Lower lobe of right lung (tissue), 2 donors: ENCODE data around the gene ASCC2. TPM values are rescaled to one million over a fixed set of nuclear protein-coding genes. Genes with fewer than 3 reads are reported as not detected.

Source experiments
- ATAC-seq, 2 donors: fragments of 200-7000 bp; cut with Tn5 transposase; one replicate each; pipeline ENCODE4 v1.9.1; 2020 to 2022; ENCODE audit warnings: mild to moderate bottlenecking in 2 of 2, moderate library complexity in 2 of 2
- DNase-seq: peaks from one replicate; pipeline ENCODE4 v3.0.0-alpha.2; 2020
- H3K27ac ChIP-seq: fragments of 200-600 bp; one replicate; pipeline ENCODE4 v1.8.0; 2022
- H3K27me3 ChIP-seq: fragments of 200-600 bp; one replicate; pipeline ENCODE4 v1.8.0; 2022; ENCODE audit warnings: low read depth
- H3K36me3 ChIP-seq: fragments of 200-600 bp; one replicate; pipeline ENCODE4 v1.8.0; 2022; ENCODE audit warnings: mild to moderate bottlenecking
- H3K4me1 ChIP-seq: fragments of 200-600 bp; one replicate; pipeline ENCODE4 v1.8.0; 2022
- H3K4me3 ChIP-seq: fragments of 200-600 bp; one replicate; pipeline ENCODE4 v1.8.0; 2022; ENCODE audit warnings: mild to moderate bottlenecking
- H3K9me3 ChIP-seq: fragments of 200-600 bp; one replicate; pipeline ENCODE4 v1.8.0; 2022
- CTCF ChIP-seq: fragments of 200-600 bp; IDR thresholded peaks from one replicate; pipeline ENCODE4 v1.8.0; 2022; ENCODE audit warnings: antibody characterized with exemption, mild to moderate bottlenecking
- intact Hi-C: fragments of 100-400 bp; cut with DNase I; formaldehyde crosslinking; loops from one replicate; pipeline ENCODE4 v1.11.0; 2022
- total RNA-seq: library from RNA; stranded (reverse); fragmentation: NEBNext Ultra II Directional; extraction: Animal tissue kit (Norgen Biotek cat#: 25700); gene quantifications from one replicate; pipeline ENCODE4 v1.2.1, GENCODE V29; 2021
- donor health status: DM: no; HTN: yes; CAD: no; lungs with severe emphysema.

ASCC2 gene
- total RNA-seq, 1 donor from 2014 or later, result 65.4 TPM

- peak; percentile 61 to 80 for ATAC-seq
- intact Hi-C loops, result no loop called here
- H3K9me3 ChIP-seq, result no peaks in the 10 kb centered on the region
- no peaks in the 10 kb centered on the region for H3K36me3 ChIP-seq
- DNase-seq, result no peak
- no peak overlapping the region for H3K4me3 ChIP-seq
- TF ChIP-seq CTCF, result no peak
- no peaks in the 10 kb centered on the region for H3K4me1 ChIP-seq
- H3K27me3 ChIP-seq, result no peaks in the 10 kb centered on the region
- H3K27ac ChIP-seq, result no peak overlapping the region
These were observed 34.9 kb upstream of the ASCC2 start for GRCh38 chr22:29872989-29873388.

- TF ChIP-seq CTCF, result no peak
- H3K36me3 ChIP-seq, result no peaks in the 10 kb centered on the region
- no peaks in the 10 kb centered on the region for H3K4me1 ChIP-seq
- no peak for DNase-seq
- ATAC-seq, result peak in 1 of 2 donors; percentile 32
- H3K27me3 ChIP-seq, result no peaks in the 10 kb centered on the region
- H3K27ac ChIP-seq, result no peak overlapping the region
- no peaks in the 10 kb centered on the region for H3K9me3 ChIP-seq
- intact Hi-C loops, result no loop called here
- no peak overlapping the region for H3K4me3 ChIP-seq
These were observed 34.2 kb upstream of the ASCC2 start for GRCh38 chr22:29872144-29872893.

GRCh38 chr22:29871684-29872083 is 33.6 kb upstream of the ASCC2 start:
- intact Hi-C loops, result no loop called here
- no peaks in the 10 kb centered on the region for H3K36me3 ChIP-seq
- ATAC-seq (no peak), DNase-seq (no peak)
- no peaks in the 10 kb centered on the region for H3K4me1 ChIP-seq
- H3K4me3 ChIP-seq, result no peak overlapping the region
- no peak overlapping the region for H3K27ac ChIP-seq
- no peaks in the 10 kb centered on the region for H3K27me3 ChIP-seq
- H3K9me3 ChIP-seq, result no peaks in the 10 kb centered on the region
- no peak for TF ChIP-seq CTCF

- Histone ChIP-seq H3K9me3 (no peaks in the 10 kb centered on the region), H3K4me1 (no peaks in the 10 kb centered on the region), H3K36me3 (no peaks in the 10 kb centered on the region), H3K4me3 (no peak overlapping the region), H3K27ac (no peak overlapping the region), H3K27me3 (no peaks in the 10 kb centered on the region)
- ATAC-seq (no peak), DNase-seq (no peak)
- intact Hi-C loops, result no loop called here
- TF ChIP-seq CTCF, result no peak
These were observed 32.5 kb upstream of the ASCC2 start for GRCh38 chr22:29870574-29870973.

GRCh38 chr22:29867851-29868250 is 29.8 kb upstream of the ASCC2 start:
- no peaks in the 10 kb centered on the region for H3K4me1 ChIP-seq
- H3K36me3 ChIP-seq, result no peaks in the 10 kb centered on the region
- TF ChIP-seq CTCF, result no peak
- intact Hi-C loops, result no loop called here
- no peak overlapping the region for H3K27ac ChIP-seq
- no peaks in the 10 kb centered on the region for H3K9me3 ChIP-seq
- no peaks in the 10 kb centered on the region for H3K27me3 ChIP-seq
- no peak overlapping the region for H3K4me3 ChIP-seq
- DNase-seq, result no peak
- no peak for ATAC-seq
